ENCODE measurements around the gene SCP2D1.

DNA sequence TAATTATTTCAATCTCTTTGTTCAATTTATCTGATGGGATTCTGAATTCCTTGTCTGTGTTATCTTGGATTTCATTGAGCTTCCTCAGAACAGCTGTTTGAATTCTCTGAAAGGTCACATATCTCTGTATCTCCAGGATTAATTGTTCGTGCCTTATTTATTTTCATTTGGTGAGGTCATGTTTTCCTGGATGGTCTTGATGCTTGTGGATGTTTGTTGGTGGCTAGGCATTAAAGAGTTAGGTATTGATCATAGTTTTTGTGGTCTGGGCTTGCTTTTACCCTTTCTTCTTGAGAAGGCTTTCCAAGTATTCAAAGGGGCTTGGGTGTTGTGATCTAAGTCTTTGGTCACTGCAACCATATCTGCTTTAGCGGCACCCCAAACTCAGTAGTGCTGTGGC is 39.4 kb upstream of the SCP2D1 start:
- TF ChIP-seq MAZ (CRISPR knock-in tag; conservative IDR thresholded peaks at IDR 0.05 in 1 of 2, IDR thresholded peaks at IDR 0.05 in 1 of 2) (no peak), TRIM24 (IDR thresholded peaks at IDR 0.05) (no peak), LARP7 (IDR thresholded peaks at IDR 0.05) (no peak), SMARCC2 (IDR thresholded peaks at IDR 0.05; ENCODE audit: low read depth) (no peak), SRSF3 (IDR thresholded peaks at IDR 0.05; ENCODE audit: insufficient read depth, low read length) (no peak), ZSCAN29 (IDR thresholded peaks at IDR 0.05) (no peak), POLR2A (conservative IDR thresholded peaks at IDR 0.05) (no peak), SIN3A (IDR thresholded peaks at IDR 0.05; ENCODE audit: borderline replicate concordance in 2 of 2, control insufficient read depth in 1 of 2, low read depth in 2 of 2, low read length in 2 of 2) (no peak), ZNF354B (CRISPR knock-in tag; IDR thresholded peaks at IDR 0.05) (no peak), EZH2 (IDR thresholded peaks at IDR 0.05; ENCODE audit: borderline replicate concordance, low read depth, low read length) (no peak), PHF8 (IDR thresholded peaks at IDR 0.05; ENCODE audit: borderline replicate concordance, low read length) (no peak)
- TF ChIP-seq, protein P1, sequence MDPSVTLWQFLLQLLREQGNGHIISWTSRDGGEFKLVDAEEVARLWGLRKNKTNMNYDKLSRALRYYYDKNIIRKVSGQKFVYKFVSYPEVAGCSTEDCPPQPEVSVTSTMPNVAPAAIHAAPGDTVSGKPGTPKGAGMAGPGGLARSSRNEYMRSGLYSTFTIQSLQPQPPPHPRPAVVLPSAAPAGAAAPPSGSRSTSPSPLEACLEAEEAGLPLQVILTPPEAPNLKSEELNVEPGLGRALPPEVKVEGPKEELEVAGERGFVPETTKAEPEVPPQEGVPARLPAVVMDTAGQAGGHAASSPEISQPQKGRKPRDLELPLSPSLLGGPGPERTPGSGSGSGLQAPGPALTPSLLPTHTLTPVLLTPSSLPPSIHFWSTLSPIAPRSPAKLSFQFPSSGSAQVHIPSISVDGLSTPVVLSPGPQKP (CRISPR knock-in tag; IDR thresholded peaks at IDR 0.05), result no peak
- TF ChIP-seq, protein P2, sequence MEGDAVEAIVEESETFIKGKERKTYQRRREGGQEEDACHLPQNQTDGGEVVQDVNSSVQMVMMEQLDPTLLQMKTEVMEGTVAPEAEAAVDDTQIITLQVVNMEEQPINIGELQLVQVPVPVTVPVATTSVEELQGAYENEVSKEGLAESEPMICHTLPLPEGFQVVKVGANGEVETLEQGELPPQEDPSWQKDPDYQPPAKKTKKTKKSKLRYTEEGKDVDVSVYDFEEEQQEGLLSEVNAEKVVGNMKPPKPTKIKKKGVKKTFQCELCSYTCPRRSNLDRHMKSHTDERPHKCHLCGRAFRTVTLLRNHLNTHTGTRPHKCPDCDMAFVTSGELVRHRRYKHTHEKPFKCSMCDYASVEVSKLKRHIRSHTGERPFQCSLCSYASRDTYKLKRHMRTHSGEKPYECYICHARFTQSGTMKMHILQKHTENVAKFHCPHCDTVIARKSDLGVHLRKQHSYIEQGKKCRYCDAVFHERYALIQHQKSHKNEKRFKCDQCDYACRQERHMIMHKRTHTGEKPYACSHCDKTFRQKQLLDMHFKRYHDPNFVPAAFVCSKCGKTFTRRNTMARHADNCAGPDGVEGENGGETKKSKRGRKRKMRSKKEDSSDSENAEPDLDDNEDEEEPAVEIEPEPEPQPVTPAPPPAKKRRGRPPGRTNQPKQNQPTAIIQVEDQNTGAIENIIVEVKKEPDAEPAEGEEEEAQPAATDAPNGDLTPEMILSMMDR (IDR thresholded peaks at IDR 0.05 in 2 of 3, conservative IDR thresholded peaks at IDR 0.05 in 1 of 3; ENCODE audit: insufficient read depth in 2 of 3, low read depth in 1 of 3, low read length in 3 of 3), result no peak

Data from K562 (cell line).